Stimulated activated CD4-positive, alpha-beta T cell treated with anti-CD3 and anti-CD28 coated beads, Interleukin-4, amount 100 ng/mL, for 1 hour (primary cell): ENCODE data around the gene ENPP4.
"Not testable (repeated sequence)": the region's sequence is repeated elsewhere in the genome, so short reads cannot be mapped to it uniquely, and the experiment has no call there.

ENCODE experiments used
- DNase-seq: peaks from one replicate; pipeline ENCODE4 v3.0.0-alpha.2; 2020

The ENPP4 gene

GRCh38 chr6:46131291-46131690 is 1.5 kb downstream of the ENPP4 start:
- DNase-seq = not testable (repeated sequence)

- no peak for DNase-seq
Observed at GRCh38 chr6:46134216-46134615, 4.4 kb downstream of the ENPP4 start.

DNA sequence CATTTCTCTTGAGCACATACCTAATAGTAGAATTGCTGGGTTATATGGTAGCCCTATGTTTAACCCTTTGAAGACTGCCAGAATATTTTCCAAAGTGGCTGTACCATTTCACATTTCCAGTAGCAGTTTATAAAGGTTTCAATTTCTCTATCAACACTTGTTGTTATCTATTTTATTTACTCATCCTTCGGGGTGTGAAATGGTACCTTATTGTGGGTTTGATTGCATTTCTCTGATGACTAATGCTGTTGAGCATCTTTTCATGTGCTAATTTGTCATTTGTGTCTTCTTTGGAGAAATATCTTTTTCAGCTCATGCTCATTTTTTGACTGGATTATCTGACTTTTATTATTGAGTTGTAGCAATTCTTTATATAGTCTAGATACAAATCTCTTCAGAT is 5.4 kb downstream of the ENPP4 start:
- no peak for DNase-seq

DNA sequence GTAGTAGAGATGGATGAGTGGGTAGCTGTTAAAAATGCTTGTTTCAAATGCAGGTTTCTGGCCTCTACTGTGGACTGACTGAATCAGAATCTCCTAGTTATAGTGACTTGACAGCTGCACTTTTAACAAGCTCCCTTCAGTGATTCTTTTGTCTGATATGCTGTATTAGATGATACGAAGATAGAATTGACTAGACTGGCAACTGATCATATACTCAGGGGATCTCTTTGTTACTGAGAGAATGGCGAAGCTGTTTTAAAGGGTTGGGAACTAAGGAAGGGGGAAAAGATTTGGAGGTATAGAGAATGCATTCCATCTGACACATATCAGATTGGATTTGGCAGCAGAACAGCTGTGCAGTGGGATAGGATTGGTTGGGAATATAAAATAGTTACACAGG is 7.0 kb downstream of the ENPP4 start:
- DNase-seq = no peak

- DNase-seq = no peak
Observed at GRCh38 chr6:46137387-46137786, 7.6 kb downstream of the ENPP4 start.

GRCh38 chr6:46138281-46138680 is 8.5 kb downstream of the ENPP4 start:
- no peak for DNase-seq

DNA sequence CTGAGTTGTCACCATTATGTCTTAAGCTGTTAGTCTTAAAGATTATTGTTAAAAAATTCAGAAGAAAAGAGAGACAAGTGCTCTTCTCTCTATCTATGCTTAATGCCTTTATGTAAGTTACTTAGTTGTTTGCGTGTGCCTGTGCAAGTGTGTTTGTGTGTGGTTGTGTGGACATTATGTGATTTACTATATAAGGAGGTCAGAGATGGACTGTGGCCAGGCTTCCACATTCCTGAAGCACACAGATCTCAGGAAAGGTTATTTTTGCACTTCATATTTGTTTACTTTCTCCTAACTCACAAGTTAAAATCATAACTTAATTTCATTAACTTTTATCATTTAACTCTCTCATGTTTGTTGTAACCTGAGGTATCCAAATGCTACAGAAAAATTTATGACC is 14.5 kb downstream of the ENPP4 start:
- no peak for DNase-seq

GRCh38 chr6:46149066-46149465 is 19.3 kb downstream of the ENPP4 start:
- DNase-seq = not testable (repeated sequence)

DNA sequence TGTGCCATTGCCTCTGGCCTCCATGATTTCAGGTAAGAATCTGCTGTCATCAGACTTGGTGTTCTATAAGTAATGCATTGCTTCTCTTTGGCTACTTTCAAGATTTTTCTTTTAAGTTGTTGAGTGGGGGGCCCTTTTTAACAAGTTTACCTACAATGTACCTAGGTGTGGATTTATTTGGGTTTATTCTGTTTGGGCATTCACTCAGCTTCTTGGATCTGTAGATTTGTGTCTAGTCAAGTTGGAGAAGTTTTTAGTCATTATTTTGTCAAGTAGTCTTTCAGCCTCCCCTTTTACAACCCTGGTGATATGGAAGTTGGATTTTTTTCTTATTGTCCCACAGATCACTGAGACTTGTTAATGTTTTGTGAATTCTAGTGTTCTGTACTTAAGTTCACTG is 26.9 kb downstream of the ENPP4 start:
- DNase-seq = no peak

DNA sequence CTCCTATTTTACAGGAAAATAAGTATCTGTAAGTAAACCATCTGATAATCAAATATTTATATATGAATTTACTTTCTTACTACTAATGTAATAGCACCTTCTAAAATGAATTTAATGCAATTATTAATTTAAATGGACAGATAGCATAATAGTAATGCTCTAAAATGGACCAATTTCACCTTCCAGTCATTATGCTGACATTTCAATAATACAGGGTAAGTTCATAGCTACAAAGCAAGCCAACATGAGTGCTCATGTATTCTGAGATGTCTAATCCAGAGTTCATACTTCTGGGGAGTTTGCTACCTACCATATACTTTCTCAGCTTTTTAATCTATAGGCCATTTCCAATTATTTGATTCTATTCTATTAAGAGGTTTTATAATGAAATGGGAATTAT is 29.4 kb downstream of the ENPP4 start:
- no peak for DNase-seq

DNA sequence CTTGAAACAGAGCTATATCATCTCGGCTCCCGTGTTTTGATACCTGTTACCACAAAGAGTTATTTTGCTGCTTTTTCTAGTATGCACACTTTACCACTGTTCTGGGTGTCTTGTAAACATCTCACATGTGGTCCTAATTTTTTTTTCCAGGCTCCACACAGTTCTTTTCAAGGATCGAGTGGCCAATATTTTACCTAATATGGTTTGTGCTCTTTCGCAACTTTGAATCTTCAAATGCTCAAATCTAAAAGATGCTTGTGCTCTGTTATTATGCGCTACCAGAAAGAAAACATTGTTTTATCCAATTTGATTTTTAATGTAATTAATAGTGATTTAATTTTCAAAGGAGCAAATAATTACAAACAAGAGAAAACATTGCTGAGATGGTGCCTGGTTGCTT is 30.3 kb downstream of the ENPP4 start:
- no peak for DNase-seq

DNA sequence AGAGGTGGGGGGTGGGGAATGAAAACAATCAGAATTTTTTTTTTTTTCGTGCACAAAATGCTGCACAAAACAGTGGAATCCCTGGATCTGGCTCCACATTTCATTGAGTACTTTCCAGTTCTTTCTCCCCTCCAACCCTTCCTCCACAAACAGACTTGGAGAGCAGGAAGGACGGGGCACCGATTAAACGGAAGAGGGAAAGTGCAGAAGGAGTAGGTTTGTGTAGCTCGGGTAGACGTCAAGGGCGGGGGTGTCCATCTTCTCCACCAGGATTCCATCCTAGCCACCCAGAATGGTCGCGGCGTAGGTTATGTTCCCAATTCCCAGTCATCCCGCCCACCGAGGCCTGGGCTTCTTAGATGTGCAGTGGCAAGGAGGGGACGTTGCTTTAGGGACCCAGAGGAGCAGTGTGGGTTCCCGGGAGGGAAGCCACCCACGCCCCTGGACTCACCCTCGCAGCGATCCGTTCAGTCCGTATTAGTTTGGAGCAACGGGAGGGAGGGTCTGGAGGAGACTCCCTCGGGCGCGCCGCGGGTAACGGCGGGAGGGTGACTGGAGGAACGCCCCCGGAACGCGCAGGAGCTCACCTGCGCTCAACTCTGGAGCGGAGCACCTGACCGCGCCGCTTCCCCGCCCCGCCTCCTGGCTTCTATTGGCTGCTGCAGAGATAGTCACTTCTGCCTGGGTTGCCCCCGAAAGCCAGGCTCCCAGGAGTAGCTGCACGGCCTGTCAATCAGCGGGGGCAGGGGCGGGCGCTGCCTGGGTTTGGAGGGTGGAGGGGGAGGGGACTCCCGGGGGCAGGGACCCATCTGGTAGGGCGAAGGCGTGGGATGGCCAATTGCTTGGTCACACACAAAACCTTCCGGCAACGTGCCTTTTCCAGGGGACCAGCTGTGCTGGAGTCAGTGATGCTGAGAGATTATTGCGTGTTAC is 40.8 kb downstream of the ENPP4 start, which contains the start of gene ENPP5:
Gene ENPP5, minus strand, starts transcription at position 624 of the 933 bp plus-strand sequence. CDS start 2,718 bp downstream, outside the sequence.
- DNase-seq = peak; percentile 51

- DNase-seq = no peak
Observed at GRCh38 chr6:46172176-46172575, 42.4 kb downstream of the ENPP4 start.

DNA sequence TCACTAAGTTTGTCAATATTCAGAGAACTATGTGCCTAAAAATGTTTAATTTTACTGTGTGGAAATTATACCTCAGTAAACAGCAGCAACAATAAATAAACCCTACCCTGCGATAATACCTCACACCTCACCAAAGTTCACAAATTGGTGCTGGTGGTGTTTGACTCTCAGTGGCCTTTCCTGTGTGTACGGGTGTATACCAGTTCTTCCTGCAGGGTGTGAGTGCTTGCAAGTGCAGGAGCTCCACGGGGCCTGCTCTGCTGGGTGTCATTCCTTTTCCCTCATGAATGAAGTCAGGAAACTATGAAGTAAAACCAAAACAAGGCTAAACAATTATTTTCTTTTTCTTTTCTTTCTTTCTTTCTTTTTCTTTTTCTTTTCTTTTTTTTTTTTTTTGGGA is 45.1 kb downstream of the ENPP4 start:
- no peak for DNase-seq

DNA sequence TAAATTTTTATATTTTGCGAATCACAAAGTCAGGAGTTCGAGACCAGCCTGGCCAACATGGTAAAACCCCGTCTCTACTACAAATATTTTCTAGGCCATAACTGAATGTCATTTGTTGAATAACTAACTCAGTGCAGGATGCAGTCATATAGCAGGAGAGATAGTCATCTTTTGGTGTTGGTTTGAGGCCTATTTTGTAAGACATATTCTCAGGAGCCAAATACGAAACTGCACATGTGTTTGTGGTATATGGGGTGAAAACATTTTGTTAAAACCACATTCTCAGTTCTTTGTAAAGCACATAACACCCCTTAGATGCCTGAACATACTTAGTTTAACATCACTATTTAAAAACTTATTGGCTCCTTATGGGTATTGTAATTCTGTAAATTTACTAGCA is 45.7 kb downstream of the ENPP4 start:
- no peak for DNase-seq

GRCh38 chr6:46175976-46176375 is 46.2 kb downstream of the ENPP4 start:
- DNase-seq = no peak

GRCh38 chr6:46184114-46184513 is 54.3 kb downstream of the ENPP4 start:
- DNase-seq = no peak

DNA sequence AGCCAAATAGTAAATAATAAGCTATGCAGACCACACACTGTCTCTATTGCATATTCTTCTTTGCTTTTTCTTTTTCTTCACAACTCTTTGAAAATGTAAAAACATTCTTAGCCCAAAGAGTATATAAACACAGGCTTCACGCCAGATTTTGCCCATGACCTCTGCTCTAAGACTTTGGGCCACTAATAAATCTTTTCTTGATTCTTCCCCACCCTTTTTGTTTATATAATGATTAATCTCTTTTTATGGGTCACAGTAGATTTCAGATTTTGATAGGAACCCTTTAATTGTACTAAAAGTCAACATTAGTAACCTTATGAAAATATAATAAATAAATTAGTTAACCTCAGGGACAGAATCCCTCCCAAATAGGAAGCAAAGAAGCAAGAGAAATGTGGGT is 56.8 kb downstream of the ENPP4 start:
- no peak for DNase-seq

DNA sequence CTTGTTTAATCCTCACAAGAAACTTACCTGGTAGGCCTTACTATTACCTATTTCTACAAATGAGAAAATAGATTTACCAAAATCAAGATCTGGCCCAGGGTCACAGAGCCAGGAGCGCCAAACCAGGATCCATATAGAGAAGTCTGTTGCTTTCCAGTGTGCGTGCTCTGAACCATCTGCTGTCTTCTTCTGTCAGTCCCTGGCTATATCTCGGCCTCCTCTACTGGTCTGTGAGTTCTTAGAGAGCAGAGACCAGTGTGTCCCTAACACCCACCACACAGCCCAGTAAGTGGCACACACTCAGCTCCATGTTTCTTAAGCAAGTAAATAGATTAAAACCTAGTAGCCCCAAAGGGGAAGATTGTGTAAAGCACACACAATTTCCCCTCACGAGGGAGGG is 59.9 kb downstream of the ENPP4 start:
- DNase-seq = no peak

GRCh38 chr6:46190889-46191288 is 61.1 kb downstream of the ENPP4 start:
- DNase-seq = no peak

DNA sequence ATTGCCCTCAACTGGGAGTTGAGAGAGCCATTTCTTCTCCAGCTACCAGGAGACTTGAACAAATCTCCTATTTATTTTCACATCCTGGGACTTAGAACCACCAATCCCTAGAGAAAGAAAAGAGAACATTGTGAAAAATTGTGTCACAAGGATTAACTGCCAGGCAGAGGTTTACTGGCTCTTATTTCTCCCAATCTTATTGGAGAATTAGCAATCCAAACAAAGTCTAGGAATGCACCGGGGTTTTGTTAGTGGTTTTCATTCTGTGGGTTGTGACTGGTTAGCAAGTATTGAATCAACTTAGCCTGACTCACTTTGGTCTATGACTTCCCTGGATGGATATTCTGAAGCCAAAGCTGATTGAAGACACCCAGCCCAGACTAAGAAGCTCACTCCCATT is 62.2 kb downstream of the ENPP4 start:
- no peak for DNase-seq
